Osteoblast (primary cell): ENCODE data around the gene DPP6. TPM values are rescaled to one million over a fixed set of nuclear protein-coding genes. Genes with fewer than 3 reads are reported as not detected.

ENCODE experiments used
- DNase-seq: peaks from one replicate; pipeline ENCODE4 v3.0.0; 2011; ENCODE audit warnings: low spot score, mixed read lengths; ENCODE audit not compliant: insufficient read length; ENCODE audit errors: missing footprints
- H2AFZ ChIP-seq: 2 replicates; pipeline ENCODE4 v1.6.0; 2011; ENCODE audit warnings: mild to moderate bottlenecking, low read length
- H3K27ac ChIP-seq: 2 replicates; pipeline ENCODE4 v1.5.1; 2011; ENCODE audit warnings: mild to moderate bottlenecking, low read depth, low read length, moderate library complexity
- H3K27me3 ChIP-seq: 2 replicates; pipeline ENCODE4 v1.6.0; 2012; ENCODE audit warnings: mild to moderate bottlenecking, control low read depth, inconsistent platforms, low read length, moderate library complexity; ENCODE audit not compliant: insufficient read depth
- H3K36me3 ChIP-seq: 2 replicates; pipeline ENCODE4 v1.5.1; 2011; ENCODE audit warnings: mild to moderate bottlenecking, low read length, control low read depth, moderate library complexity; ENCODE audit not compliant: insufficient read depth
- H3K4me1 ChIP-seq: 2 replicates; pipeline ENCODE4 v1.5.1; 2011; ENCODE audit warnings: mild to moderate bottlenecking, low read length, control low read depth, moderate library complexity; ENCODE audit not compliant: insufficient read depth
- H3K4me2 ChIP-seq: 2 replicates; pipeline ENCODE4 v1.6.0; 2011; ENCODE audit warnings: mild to moderate bottlenecking, low read length; ENCODE audit not compliant: insufficient read depth
- H3K4me3 ChIP-seq: fragments of 200-600 bp; sonication (generic); 3 replicates; pipeline ENCODE4 v1.5.1; 2012; ENCODE audit warnings: mild to moderate bottlenecking, low read length, inconsistent platforms; ENCODE audit not compliant: insufficient read depth
- H3K79me2 ChIP-seq: 2 replicates; pipeline ENCODE4 v1.6.0; 2012; ENCODE audit warnings: mild to moderate bottlenecking, low read length, control low read depth, inconsistent platforms; ENCODE audit not compliant: insufficient read depth
- H3K9me3 ChIP-seq: 2 replicates; pipeline ENCODE4 v1.5.1; 2011; ENCODE audit warnings: low read depth, low read length, control low read depth
- H4K20me1 ChIP-seq: 2 replicates; pipeline ENCODE4 v1.6.0; 2012; ENCODE audit warnings: mild to moderate bottlenecking, low read length, control low read depth; ENCODE audit not compliant: insufficient read depth
- CTCF ChIP-seq: IDR thresholded peaks from 2 replicates; pipeline ENCODE4 v1.5.1; 2011; ENCODE audit warnings: mild to moderate bottlenecking, low read depth, low read length, moderate library complexity; ENCODE audit errors: extremely low read depth
- total RNA-seq: library from RNA; depleted of rRNA; stranded (reverse); fragments of >200 nt; gene quantifications from 2 replicates; pipeline ENCODE4 v1.2.3, GENCODE V29; 2012

Gene DPP6
- total RNA-seq, 1 donor = not detected

GRCh38 chr7:154874409-154875113 is 822.4 kb downstream of the DPP6 start:
- H3K79me2 ChIP-seq = no peaks in the 10 kb centered on the region
- no peak overlapping the region for H3K4me3 ChIP-seq
- no peak overlapping the region for H3K4me2 ChIP-seq
- no peaks in the 10 kb centered on the region for H3K4me1 ChIP-seq
- DNase-seq = peak; percentile 39
- TF ChIP-seq CTCF = no peak
- H3K27ac ChIP-seq = no peak overlapping the region
- H4K20me1 ChIP-seq = no peaks in the 10 kb centered on the region
- H3K27me3 ChIP-seq = no peaks in the 10 kb centered on the region
- no peaks in the 10 kb centered on the region for H3K9me3 ChIP-seq
- no peaks in the 10 kb centered on the region for H3K36me3 ChIP-seq
- H2AFZ ChIP-seq = no peak overlapping the region

GRCh38 chr7:154875297-154875696 is 823.1 kb downstream of the DPP6 start:
- no peaks in the 10 kb centered on the region for H3K79me2 ChIP-seq
- no peak overlapping the region for H3K4me2 ChIP-seq
- no peak overlapping the region for H3K4me3 ChIP-seq
- H2AFZ ChIP-seq = no peak overlapping the region
- H3K27ac ChIP-seq = no peak overlapping the region
- DNase-seq = peak; percentile 53
- no peaks in the 10 kb centered on the region for H3K27me3 ChIP-seq
- no peaks in the 10 kb centered on the region for H3K9me3 ChIP-seq
- H3K36me3 ChIP-seq = no peaks in the 10 kb centered on the region
- no peaks in the 10 kb centered on the region for H4K20me1 ChIP-seq
- TF ChIP-seq CTCF = no peak
- no peaks in the 10 kb centered on the region for H3K4me1 ChIP-seq

- no peak overlapping the region for H2AFZ ChIP-seq
- TF ChIP-seq CTCF = no peak
- H3K4me1 ChIP-seq = no peaks in the 10 kb centered on the region
- H3K4me2 ChIP-seq = no peak overlapping the region
- H3K9me3 ChIP-seq = no peaks in the 10 kb centered on the region
- H3K79me2 ChIP-seq = no peaks in the 10 kb centered on the region
- no peak overlapping the region for H3K27ac ChIP-seq
- H3K4me3 ChIP-seq = no peak overlapping the region
- no peaks in the 10 kb centered on the region for H3K27me3 ChIP-seq
- DNase-seq = no peak
- no peaks in the 10 kb centered on the region for H4K20me1 ChIP-seq
- H3K36me3 ChIP-seq = no peaks in the 10 kb centered on the region
Observed at GRCh38 chr7:154876516-154876915, 824.3 kb downstream of the DPP6 start.

- Histone ChIP-seq H4K20me1 (no peaks in the 10 kb centered on the region), H3K36me3 (no peaks in the 10 kb centered on the region), H3K4me2 (no peak overlapping the region), H3K27ac (no peak overlapping the region), H3K9me3 (no peaks in the 10 kb centered on the region), H3K4me1 (no peaks in the 10 kb centered on the region), H3K4me3 (no peak overlapping the region), H2AFZ (no peak overlapping the region), H3K27me3 (no peaks in the 10 kb centered on the region), H3K79me2 (no peaks in the 10 kb centered on the region)
- TF ChIP-seq CTCF = no peak
- DNase-seq = peak; percentile 38
Observed at GRCh38 chr7:154877031-154877430, 824.8 kb downstream of the DPP6 start.
